Activated CD8-positive, alpha-beta T cell treated with anti-CD3 and anti-CD28 coated beads for 36 hours (primary cell): ENCODE results near the gene LCOR. TPM values are rescaled to one million over a fixed set of nuclear protein-coding genes. Genes with fewer than 3 reads are reported as not detected.

Source experiments
- ATAC-seq: fragments of 200-7000 bp; cut with Tn5 transposase; one replicate; pipeline ENCODE4 v1.10.0; 2021; ENCODE audit warnings: mild to moderate bottlenecking, moderate library complexity
- CTCF ChIA-PET: fragments of 350-600 bp; sonication (Branson Sonifier 250); formaldehyde crosslinking; loops from one replicate; lab custom pipeline; 2021; ENCODE audit warnings: antibody characterized with exemption; lab: Charles Lee
- POLR2A ChIA-PET: fragments of 350-600 bp; sonication (Branson Sonifier 250); formaldehyde crosslinking; loops from one replicate; lab custom pipeline; 2021; ENCODE audit warnings: antibody characterized with exemption; lab: Charles Lee
- DNase-seq: peaks from one replicate; pipeline ENCODE4 v3.0.0-alpha.2; 2020
- H3K27ac Mint-ChIP-seq: one replicate; pipeline ENCODE4 v1.8.0; 2021; ENCODE audit warnings: mild to moderate bottlenecking, mixed read lengths
- H3K27me3 Mint-ChIP-seq: one replicate; pipeline ENCODE4 v1.8.0; 2021; ENCODE audit warnings: mixed read lengths
- H3K36me3 Mint-ChIP-seq: one replicate; pipeline ENCODE4 v1.8.0; 2021; ENCODE audit warnings: low read depth, mixed read lengths
- H3K4me1 Mint-ChIP-seq: one replicate; pipeline ENCODE4 v1.8.0; 2021; ENCODE audit warnings: low read depth, mixed read lengths
- H3K4me3 Mint-ChIP-seq: one replicate; pipeline ENCODE4 v1.8.0; 2021; ENCODE audit warnings: mild to moderate bottlenecking, moderate library complexity, mixed read lengths
- H3K9me3 Mint-ChIP-seq: one replicate; pipeline ENCODE4 v1.8.0; 2021; ENCODE audit warnings: mixed read lengths
- CTCF ChIP-seq: fragments of 200-600 bp; IDR thresholded peaks from one replicate; pipeline ENCODE4 v1.8.0; 2022; ENCODE audit warnings: antibody characterized with exemption, mild to moderate bottlenecking
- intact Hi-C: fragments of 100-400 bp; cut with micrococcal nuclease; formaldehyde crosslinking; loops from one replicate; pipeline ENCODE4 v1.10.0; 2022
- total RNA-seq, 2 experiments: library from RNA; stranded (reverse); gene quantifications; one replicate each; pipeline ENCODE4 v1.2.3, GENCODE V29; 2021

LCOR gene
- total RNA-seq, 2 experiments from 2014 or later = 20.6 to 24.3 TPM

GRCh38 chr10:96982149-96982930, 150.2 kb downstream of the LCOR start:
- peaks cover 30% of the 10 kb centered on the region for H3K4me1 Mint-ChIP-seq
- no peak for TF ChIP-seq CTCF
- ATAC-seq (no peak), DNase-seq (no peak)
- intact Hi-C loops = no loop called here
- no peak overlapping the region for H3K4me3 Mint-ChIP-seq
- CTCF ChIA-PET = interaction anchor here (0.9 to 6.9 kb wide), 7 partner anchors 8 to 72 kb away, joined by 3 to 41 read pairs (median 3); no protein-coding TSS in a partner anchor
- H3K27me3 Mint-ChIP-seq = no peaks in the 10 kb centered on the region
- H3K36me3 Mint-ChIP-seq = peaks cover 23% of the 10 kb centered on the region
- H3K9me3 Mint-ChIP-seq = no peaks in the 10 kb centered on the region
- POLR2A ChIA-PET = interaction anchor here (1.2 kb wide), 1 partner anchor 34 kb away, joined by 3 read pairs; no protein-coding TSS in a partner anchor
- no peak overlapping the region for H3K27ac Mint-ChIP-seq

- peak overlapping the region; percentile 26 for H3K27ac Mint-ChIP-seq
- POLR2A ChIA-PET = interaction anchor here (0.7 kb wide), 1 partner anchor 8 kb away, joined by 3 read pairs; no protein-coding TSS in a partner anchor
- no peaks in the 10 kb centered on the region for H3K9me3 Mint-ChIP-seq
- peak overlapping the region; percentile 36 for H3K4me3 Mint-ChIP-seq
- CTCF ChIA-PET = interaction anchor here (1.0 to 6.9 kb wide), 5 partner anchors 11 to 341 kb away, joined by 3 to 41 read pairs (median 3); no protein-coding TSS in a partner anchor
- intact Hi-C loops = no loop called here
- no peaks in the 10 kb centered on the region for H3K27me3 Mint-ChIP-seq
- peaks cover 20% of the 10 kb centered on the region for H3K36me3 Mint-ChIP-seq
- DNase-seq (peak; percentile 35), ATAC-seq (peak; percentile 79)
- H3K4me1 Mint-ChIP-seq = peaks cover 11% of the 10 kb centered on the region
- TF ChIP-seq CTCF = no peak
Observed at GRCh38 chr10:96984541-96985131, 152.5 kb downstream of the LCOR start.

GRCh38 chr10:96986200-96986856, 154.2 kb downstream of the LCOR start:
- Mint-ChIP-seq H3K36me3 (peaks cover 13% of the 10 kb centered on the region), H3K27ac (no peak overlapping the region), H3K27me3 (no peaks in the 10 kb centered on the region), H3K4me1 (peaks cover 14% of the 10 kb centered on the region), H3K9me3 (no peaks in the 10 kb centered on the region), H3K4me3 (no peak overlapping the region)
- no peak for ATAC-seq
- intact Hi-C loops = no loop called here
- ChIA-PET CTCF (interaction anchor here (1.1 to 6.9 kb wide), 3 partner anchors 12 to 87 kb away, joined by 3 to 41 read pairs (median 4); no protein-coding TSS in a partner anchor), POLR2A (interaction anchor here (1.5 kb wide), 1 partner anchor 10 kb away, joined by 5 read pairs; no protein-coding TSS in a partner anchor)
- DNase-seq = no peak
- no peak for TF ChIP-seq CTCF

GRCh38 chr10:96987141-96987841, 155.2 kb downstream of the LCOR start:
- Mint-ChIP-seq H3K27ac (no peak overlapping the region), H3K9me3 (no peaks in the 10 kb centered on the region), H3K27me3 (no peaks in the 10 kb centered on the region), H3K4me1 (peaks cover 14% of the 10 kb centered on the region), H3K4me3 (no peak overlapping the region), H3K36me3 (peaks cover 6% of the 10 kb centered on the region)
- no peak for ATAC-seq
- intact Hi-C loops = no loop called here
- POLR2A ChIA-PET = interaction anchor here (1.5 kb wide), 1 partner anchor 10 kb away, joined by 5 read pairs; no protein-coding TSS in a partner anchor
- no peak for DNase-seq
- no peak for TF ChIP-seq CTCF
- CTCF ChIA-PET = interaction anchor here (1.0 to 6.9 kb wide), 3 partner anchors 13 to 50 kb away, joined by 4 to 41 read pairs (median 4); no protein-coding TSS in a partner anchor
